ENCODE data around the gene GSX1. TPM values are rescaled to one million over a fixed set of nuclear protein-coding genes. Genes with fewer than 3 reads are reported as not detected.

The GSX1 gene
- total RNA-seq, 1 experiment from 2014 or later, result not detected

DNA sequence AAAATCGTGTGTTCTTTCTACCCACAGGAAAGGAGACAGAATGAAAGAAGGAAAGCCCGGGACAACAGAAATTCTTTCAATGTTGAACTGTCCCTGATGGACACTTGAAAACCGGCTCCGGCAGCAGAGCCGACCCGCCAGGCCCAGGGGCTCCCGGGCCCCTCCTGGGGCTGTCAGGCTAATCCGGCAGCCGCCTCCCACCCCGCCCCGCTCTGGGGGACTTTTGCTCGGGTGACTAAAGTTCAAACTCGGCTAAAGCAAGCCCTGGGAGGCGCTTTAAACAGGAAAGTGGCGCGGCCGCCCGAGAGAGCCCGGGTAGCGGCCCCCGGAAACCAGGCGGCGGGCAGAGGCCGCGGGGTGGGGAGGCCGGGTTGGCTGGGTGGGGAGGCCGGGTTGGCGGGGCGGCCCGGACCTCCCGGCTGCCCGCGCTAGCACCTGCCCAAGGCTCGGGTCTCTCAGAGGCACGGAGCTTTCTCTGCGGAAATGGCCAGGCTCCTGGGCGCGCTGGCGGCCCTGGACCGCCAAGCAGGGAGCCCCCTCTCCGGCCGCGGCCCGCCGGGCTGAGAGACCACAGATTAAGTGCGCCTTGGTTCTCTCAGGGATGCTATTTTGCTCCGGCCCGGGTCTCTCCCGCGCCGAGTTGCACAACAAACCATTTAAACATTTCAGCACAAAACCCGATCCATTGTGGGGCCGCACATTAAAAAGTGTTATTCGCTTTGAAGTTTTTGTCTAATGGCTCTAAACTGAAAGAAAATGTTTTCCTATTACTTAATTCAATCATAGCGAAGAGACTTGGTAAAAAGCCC lies 2.6 kb upstream of the GSX1 start (continued):
- TF ChIP-seq, protein P1, sequence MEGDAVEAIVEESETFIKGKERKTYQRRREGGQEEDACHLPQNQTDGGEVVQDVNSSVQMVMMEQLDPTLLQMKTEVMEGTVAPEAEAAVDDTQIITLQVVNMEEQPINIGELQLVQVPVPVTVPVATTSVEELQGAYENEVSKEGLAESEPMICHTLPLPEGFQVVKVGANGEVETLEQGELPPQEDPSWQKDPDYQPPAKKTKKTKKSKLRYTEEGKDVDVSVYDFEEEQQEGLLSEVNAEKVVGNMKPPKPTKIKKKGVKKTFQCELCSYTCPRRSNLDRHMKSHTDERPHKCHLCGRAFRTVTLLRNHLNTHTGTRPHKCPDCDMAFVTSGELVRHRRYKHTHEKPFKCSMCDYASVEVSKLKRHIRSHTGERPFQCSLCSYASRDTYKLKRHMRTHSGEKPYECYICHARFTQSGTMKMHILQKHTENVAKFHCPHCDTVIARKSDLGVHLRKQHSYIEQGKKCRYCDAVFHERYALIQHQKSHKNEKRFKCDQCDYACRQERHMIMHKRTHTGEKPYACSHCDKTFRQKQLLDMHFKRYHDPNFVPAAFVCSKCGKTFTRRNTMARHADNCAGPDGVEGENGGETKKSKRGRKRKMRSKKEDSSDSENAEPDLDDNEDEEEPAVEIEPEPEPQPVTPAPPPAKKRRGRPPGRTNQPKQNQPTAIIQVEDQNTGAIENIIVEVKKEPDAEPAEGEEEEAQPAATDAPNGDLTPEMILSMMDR (IDR thresholded peaks at IDR 0.05 in 2 of 3, conservative IDR thresholded peaks at IDR 0.05 in 1 of 3; ENCODE audit: borderline replicate concordance in 1 of 3, insufficient read depth in 1 of 3, low read depth in 2 of 3, low read length in 2 of 3), result no peak
- TF ChIP-seq CBX3 (IDR thresholded peaks at IDR 0.05; ENCODE audit: low read depth), result no peak

DNA sequence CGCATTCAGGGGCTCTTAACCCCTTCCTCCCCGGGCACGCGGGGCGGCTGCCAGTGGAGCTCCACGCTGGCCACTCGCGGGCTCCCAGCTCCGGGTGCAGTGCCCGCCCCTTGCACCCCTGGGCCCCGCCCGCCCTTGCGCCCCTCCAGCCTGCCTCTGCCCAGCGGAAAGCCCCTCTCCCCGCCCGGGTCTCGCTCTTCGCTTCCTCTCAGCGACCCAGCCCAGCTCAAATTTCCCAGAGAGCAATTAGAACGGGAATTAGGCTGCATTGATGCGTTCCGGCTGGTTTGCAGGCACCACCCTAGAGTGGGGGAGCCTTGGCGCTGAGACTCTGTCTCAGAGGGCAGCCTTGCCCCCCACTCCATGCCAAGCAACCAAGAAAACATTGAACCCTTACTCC lies 1.8 kb upstream of the GSX1 start:
- no peaks in the 10 kb centered on the region for H3K36me3 ChIP-seq (ENCODE audit: control insufficient read depth in 1 of 2, insufficient read depth in 2 of 2, low read length in 2 of 2)
- H3K27ac ChIP-seq (ENCODE audit: low read depth, low read length), result no peak overlapping the region
- ATAC-seq (no peak), DNase-seq (ENCODE audit: low read depth, low spot score) (no peak)
- POLR2A ChIA-PET, result interaction anchor here (0.6 kb wide), 1 partner anchor 273 kb away, joined by 4 read pairs; no protein-coding TSS in a partner anchor
- H3K9me3 ChIP-seq (ENCODE audit: control insufficient read depth in 1 of 2, insufficient read depth in 1 of 2, low read depth in 1 of 2, low read length in 2 of 2), result no peaks in the 10 kb centered on the region
- BruUV-seq (replicated peaks), result no TSS peak
- CTCF ChIA-PET, result interaction anchor here (0.6 to 1.0 kb wide), 2 partner anchors 36 to 125 kb away, joined by 3 read pairs; no protein-coding TSS in a partner anchor
- no peaks in the 10 kb centered on the region for H3K79me2 ChIP-seq (ENCODE audit: insufficient read depth, low read length)
- no peak overlapping the region for H3K9ac ChIP-seq (ENCODE audit: low read length)
- H3K4me2 ChIP-seq (ENCODE audit: low read length), result no peak overlapping the region
- peaks cover 0 to 5% of the 10 kb centered on the region in 2 experiments; a peak in 1 of 4 replicates for H3K4me1 ChIP-seq (ENCODE audit: control insufficient read depth in 1 of 2, insufficient read depth in 2 of 2, low read length in 2 of 2)
- H3K4me3 ChIP-seq (replicated peaks in 1 of 2; ENCODE audit: low read depth in 1 of 2, low read length in 2 of 2), result no peak overlapping the region
- no peaks in the 10 kb centered on the region for H3K9me2 ChIP-seq (ENCODE audit: insufficient read depth)
- RAD21 ChIA-PET (ENCODE audit: low non-redundant PET in 1 of 2, low total read pairs in 2 of 2, uncharacterized antibody in 2 of 2, unreplicated experiment in 2 of 2), result no interaction called here
- TF ChIP-seq SIN3A (IDR thresholded peaks at IDR 0.05; ENCODE audit: low read depth) (no peak), RAD21 (IDR thresholded peaks at IDR 0.05; ENCODE audit: low read depth) (no peak)
- TF ChIP-seq, protein P2, sequence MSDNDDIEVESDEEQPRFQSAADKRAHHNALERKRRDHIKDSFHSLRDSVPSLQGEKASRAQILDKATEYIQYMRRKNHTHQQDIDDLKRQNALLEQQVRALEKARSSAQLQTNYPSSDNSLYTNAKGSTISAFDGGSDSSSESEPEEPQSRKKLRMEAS (IDR thresholded peaks at IDR 0.05), result no peak
- TF ChIP-seq, protein P1 (IDR thresholded peaks at IDR 0.05 in 2 of 3, conservative IDR thresholded peaks at IDR 0.05 in 1 of 3; ENCODE audit: borderline replicate concordance in 1 of 3, insufficient read depth in 1 of 3, low read depth in 2 of 3, low read length in 2 of 3), result no peak
- intact Hi-C loops (cut with micrococcal nuclease), result no loop called here
- H2AFZ ChIP-seq (ENCODE audit: low read depth, low read length, poor library complexity, severe bottlenecking), result no peak overlapping the region
- no peaks in the 10 kb centered on the region for H3K27me3 ChIP-seq (ENCODE audit: insufficient read depth, low read length)
- H4K20me1 ChIP-seq (ENCODE audit: insufficient read depth), result no peaks in the 10 kb centered on the region
